Suppressor macrophage (primary cell): ENCODE measurements around the gene PRM3.

Experiments
- DNase-seq, 4 experiments: peaks; one replicate each; pipeline ENCODE4 v3.0.0-alpha.2; 2020 to 2022

The PRM3 gene

GRCh38 chr16:11224096-11224893, 49.1 kb downstream of the PRM3 start:
- peak; percentile 88 to 93 (median 93) for DNase-seq
